Measurements from ENCODE around the gene CEND1. TPM values are rescaled to one million over a fixed set of nuclear protein-coding genes. Genes with fewer than 3 reads are reported as not detected.
A peak's percentile ranks its signal among the peaks of the same experiment; 100 is the strongest.

The CEND1 gene
- total and polyA plus RNA-seq, 2 of the 4 experiments (the other 2 are of a cell fraction), result 0.90 to 4.0 TPM

DNA sequence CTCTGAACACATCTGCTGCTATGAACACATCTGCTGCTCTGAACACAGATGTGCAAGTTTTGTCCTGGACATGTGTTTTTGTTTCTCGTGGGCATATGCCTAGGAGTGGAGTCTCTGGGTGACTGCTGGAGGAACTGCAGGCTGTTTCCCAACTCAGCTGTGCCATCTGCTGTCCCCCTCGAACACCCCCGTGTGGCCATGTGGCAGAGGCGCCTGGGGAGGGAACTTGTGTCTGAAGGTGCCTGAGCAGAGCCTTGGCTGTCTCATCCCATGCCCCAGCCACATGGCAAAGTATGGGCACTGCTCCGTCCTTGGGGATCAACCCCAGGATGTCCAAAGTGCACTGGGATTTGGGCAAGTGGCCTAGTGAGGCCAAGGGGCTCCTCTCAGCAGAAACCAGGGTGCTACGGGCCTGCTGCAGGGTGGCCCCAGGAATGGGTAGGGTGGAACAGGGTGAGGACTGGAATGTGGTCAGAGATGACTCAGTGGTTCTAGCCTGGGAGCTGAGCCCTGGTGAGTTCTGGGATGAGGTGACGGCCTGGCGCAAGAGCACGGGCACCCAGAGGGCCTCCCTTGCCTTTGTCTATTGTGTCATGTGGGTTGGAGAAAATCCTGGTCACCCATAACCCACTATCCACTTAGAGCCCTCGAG lies 27.3 kb downstream of the CEND1 start:
- 0 out of 2 replicates have a peak overlapping the region, but pooled peaks have one; percentile 11 for H3K14ac ChIP-seq (replicated peaks; ENCODE audit: low read depth, low read length)
- peaks cover 6 to 45% of the 10 kb centered on the region in 2 experiments for H3K79me1 ChIP-seq (ENCODE audit: low read depth in 1 of 2, low read length in 2 of 2)
- in situ Hi-C loops (cut with MboI; ENCODE audit: low sequenced_read_pairs) (no loop called here), dilution Hi-C loops (cut with HindIII; ENCODE audit: low sequenced_read_pairs, unreplicated experiment) (no loop called here), intact Hi-C loops (cut with micrococcal nuclease) (no loop called here)
- H3K4me1 ChIP-seq (ENCODE audit: control insufficient read depth, insufficient read depth, low read length), result peaks cover 5% of the 10 kb centered on the region
- H3K27ac ChIP-seq (ENCODE audit: insufficient read depth, low read length), result no peak overlapping the region
- H2BK15ac ChIP-seq (ENCODE audit: low read depth, low read length), result no peak overlapping the region
- H3K9ac ChIP-seq (ENCODE audit: low read depth, low read length), result no peak overlapping the region
- H2AFZ ChIP-seq (replicated peaks; ENCODE audit: low read length, poor library complexity), result no peak overlapping the region
- no peak overlapping the region for H3K4me2 ChIP-seq (ENCODE audit: low read depth, low read length)
- H2BK20ac ChIP-seq (ENCODE audit: low read depth, low read length), result no peak overlapping the region
- peaks cover 69% of the 10 kb centered on the region for H3K36me3 ChIP-seq (ENCODE audit: control insufficient read depth, insufficient read depth, low read length)
- 62% methylated on average over 2 of the region's 10 CpGs; no CpG with 5 or more reads in 1 of the 2 experiments for WGBS, 2 experiments (ENCODE audit: extremely low coverage in 2 of 2, insufficient read length in 1 of 2)
- H3K9me3 ChIP-seq (ENCODE audit: control insufficient read depth, insufficient read depth, low read length), result no peaks in the 10 kb centered on the region
- H3K23ac ChIP-seq (ENCODE audit: low read depth, low read length), result no peak overlapping the region
- peaks cover 43% of the 10 kb centered on the region for H4K20me1 ChIP-seq (ENCODE audit: insufficient read depth, low read length)
- peak; percentile 74 for DNase-seq
- no peaks in the 10 kb centered on the region for H3K27me3 ChIP-seq (ENCODE audit: control insufficient read depth, insufficient read depth, low read length)
- peak; percentile 62 for ATAC-seq (ENCODE audit: low read depth)
- H2AK9ac ChIP-seq (replicated peaks; ENCODE audit: low read depth, low read length, poor library complexity), result peak overlapping the region; percentile 71
- BruUV-seq (replicated peaks), result no TSS peak
- ChIA-PET CTCF (no interaction called here), POLR2A (ENCODE audit: unreplicated experiment) (interaction anchor here (0.6 kb wide), 1 partner anchor 34 kb away, joined by 4 read pairs; no protein-coding TSS in a partner anchor)
- H3K18ac ChIP-seq (ENCODE audit: low read depth, low read length), result no peak overlapping the region
- H2BK5ac ChIP-seq (ENCODE audit: low read depth, low read length, poor library complexity, severe bottlenecking), result peak overlapping the region; percentile 51
- no peak overlapping the region for H4K91ac ChIP-seq (ENCODE audit: insufficient read depth, low read depth, low read length)
- no peak overlapping the region for H4K8ac ChIP-seq (ENCODE audit: low read depth in 2 of 2, low read length in 2 of 2)
- peaks cover 3% of the 10 kb centered on the region; the same call in 1 of the 2 replicates for H3K9me1 ChIP-seq (ENCODE audit: insufficient read depth, low read length)
- no peak overlapping the region for H2BK120ac ChIP-seq (ENCODE audit: low read depth, low read length)
- no peak overlapping the region for H3K56ac ChIP-seq (ENCODE audit: extremely low read depth, insufficient read depth, low read length)
- no peak overlapping the region for H4K5ac ChIP-seq (ENCODE audit: low read depth, low read length)
- H2AK5ac ChIP-seq (ENCODE audit: low read depth, low read length), result 0 out of 2 replicates have a peak overlapping the region, but pooled peaks have one; percentile 11
- no peak overlapping the region for H3K4me3 ChIP-seq (ENCODE audit: insufficient read depth, low read depth, low read length)
- H3K4ac ChIP-seq (ENCODE audit: low read depth, low read length), result no peak overlapping the region
- TF ChIP-seq CHD1 (IDR thresholded peaks at IDR 0.05; ENCODE audit: low read depth, low read length) (no peak), MAZ (IDR thresholded peaks at IDR 0.05; ENCODE audit: borderline replicate concordance, low read depth, low read length) (no peak), MAFK (IDR thresholded peaks at IDR 0.05; ENCODE audit: low read depth, low read length) (no peak), RAD21 (IDR thresholded peaks at IDR 0.05; ENCODE audit: low read length) (no peak), BHLHE40 (IDR thresholded peaks at IDR 0.05; ENCODE audit: low read depth, low read length) (peak; percentile 10; the same call in 1 of the 2 replicates), RFX5 (IDR thresholded peaks at IDR 0.05; ENCODE audit: low read depth, low read length) (no peak), NFE2L2 (IDR thresholded peaks at IDR 0.05; ENCODE audit: low read depth, low read length) (peak; percentile 40; the same call in 1 of the 2 replicates), RCOR1 (IDR thresholded peaks at IDR 0.05; ENCODE audit: insufficient replicate concordance, low read length) (no peak), POLR2A (IDR thresholded peaks at IDR 0.05; ENCODE audit: low read depth, low read length) (no peak), MXI1 (IDR thresholded peaks at IDR 0.05; ENCODE audit: borderline replicate concordance, low read depth, low read length) (peak; percentile 9; the same call in 1 of the 2 replicates), SMC3 (IDR thresholded peaks at IDR 0.05; ENCODE audit: low read depth, low read length) (no peak), CEBPB (IDR thresholded peaks at IDR 0.05; ENCODE audit: low read depth, low read length) (peak; percentile 83), FOS (IDR thresholded peaks at IDR 0.05; ENCODE audit: low read depth, low read length) (no peak)
- TF ChIP-seq, protein P1, sequence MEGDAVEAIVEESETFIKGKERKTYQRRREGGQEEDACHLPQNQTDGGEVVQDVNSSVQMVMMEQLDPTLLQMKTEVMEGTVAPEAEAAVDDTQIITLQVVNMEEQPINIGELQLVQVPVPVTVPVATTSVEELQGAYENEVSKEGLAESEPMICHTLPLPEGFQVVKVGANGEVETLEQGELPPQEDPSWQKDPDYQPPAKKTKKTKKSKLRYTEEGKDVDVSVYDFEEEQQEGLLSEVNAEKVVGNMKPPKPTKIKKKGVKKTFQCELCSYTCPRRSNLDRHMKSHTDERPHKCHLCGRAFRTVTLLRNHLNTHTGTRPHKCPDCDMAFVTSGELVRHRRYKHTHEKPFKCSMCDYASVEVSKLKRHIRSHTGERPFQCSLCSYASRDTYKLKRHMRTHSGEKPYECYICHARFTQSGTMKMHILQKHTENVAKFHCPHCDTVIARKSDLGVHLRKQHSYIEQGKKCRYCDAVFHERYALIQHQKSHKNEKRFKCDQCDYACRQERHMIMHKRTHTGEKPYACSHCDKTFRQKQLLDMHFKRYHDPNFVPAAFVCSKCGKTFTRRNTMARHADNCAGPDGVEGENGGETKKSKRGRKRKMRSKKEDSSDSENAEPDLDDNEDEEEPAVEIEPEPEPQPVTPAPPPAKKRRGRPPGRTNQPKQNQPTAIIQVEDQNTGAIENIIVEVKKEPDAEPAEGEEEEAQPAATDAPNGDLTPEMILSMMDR (conservative IDR thresholded peaks at IDR 0.05; ENCODE audit: low read depth, low read length), result peak; percentile 25; the same call in 1 of the 2 replicates
- TF ChIP-seq, protein P2, sequence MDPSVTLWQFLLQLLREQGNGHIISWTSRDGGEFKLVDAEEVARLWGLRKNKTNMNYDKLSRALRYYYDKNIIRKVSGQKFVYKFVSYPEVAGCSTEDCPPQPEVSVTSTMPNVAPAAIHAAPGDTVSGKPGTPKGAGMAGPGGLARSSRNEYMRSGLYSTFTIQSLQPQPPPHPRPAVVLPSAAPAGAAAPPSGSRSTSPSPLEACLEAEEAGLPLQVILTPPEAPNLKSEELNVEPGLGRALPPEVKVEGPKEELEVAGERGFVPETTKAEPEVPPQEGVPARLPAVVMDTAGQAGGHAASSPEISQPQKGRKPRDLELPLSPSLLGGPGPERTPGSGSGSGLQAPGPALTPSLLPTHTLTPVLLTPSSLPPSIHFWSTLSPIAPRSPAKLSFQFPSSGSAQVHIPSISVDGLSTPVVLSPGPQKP (IDR thresholded peaks at IDR 0.05; ENCODE audit: borderline replicate concordance, low read depth, low read length), result no peak

Data from IMR-90 (cell line).